H1 (cell line): ENCODE measurements around the gene SEC14L3. TPM values are rescaled to one million over a fixed set of nuclear protein-coding genes. Genes with fewer than 3 reads are reported as not detected.

Experiments used
- KDM4A ChIP-seq: IDR thresholded peaks from one replicate; pipeline ENCODE4 v1.7.1; 2012; ENCODE audit warnings: low read depth, mild to moderate bottlenecking, moderate library complexity, low read length, inconsistent platforms; ENCODE audit not compliant: severe bottlenecking
- MAFK ChIP-seq: IDR thresholded peaks from 2 replicates; pipeline ENCODE4 v1.6.1; 2012; ENCODE audit warnings: low read depth, mild to moderate bottlenecking, improper control_type of control experiment, low read length
- POU5F1 ChIP-seq: IDR thresholded peaks from 2 replicates; pipeline ENCODE4 v1.6.1; 2011; ENCODE audit warnings: low read depth, mild to moderate bottlenecking, low read length, moderate library complexity
- polyA plus RNA-seq, 7 experiments: library from polyadenylated mRNA; depleted of rRNA in 3 of 7; stranded (reverse) in 5 of 7; unstranded in 2 of 7; fragments of >200 nt in 5 of 7; fragments of 200-250 nt in 2 of 7; gene quantifications; 1 replicate in 5 of 7; 2 replicates in 1 of 7; 4 replicates in 1 of 7; pipeline versions ENCODE4 v1.2.1 to v1.2.3, GENCODE V29; 2011 to 2013; ENCODE audit warnings: missing spikeins in 2 of 7, mixed read lengths in 2 of 7
- total RNA-seq: library from RNA; stranded (reverse); fragmentation: NEBNext Ultra II Directional; extraction: Animal tissue kit (Norgen Biotek cat#: 25700); gene quantifications from 2 replicates; pipeline ENCODE4 v1.2.1, GENCODE V29; 2021

SEC14L3 gene
- total and polyA plus RNA-seq, 2 of the 8 experiments (the other 6 are each of a cell fraction or from before 2014, with no cell fraction given): not detected

GRCh38 chr22:30422481-30423300 is 49.1 kb downstream of the SEC14L3 start (continued):
- TF ChIP-seq MAFK: 0 out of 2 replicates have a peak, but pooled peaks have one; percentile 2
- TF ChIP-seq POU5F1: no peak
- TF ChIP-seq KDM4A: no peak
